Type B pancreatic cell (in vitro differentiated cells): ENCODE data around the gene SIRPA. TPM values are rescaled to one million over a fixed set of nuclear protein-coding genes. Genes with fewer than 3 reads are reported as not detected.

Experiments used
- DNase-seq: peaks from one replicate; pipeline ENCODE4 v3.0.0; 2021; ENCODE audit warnings: mixed read lengths; ENCODE audit not compliant: unreplicated experiment; ENCODE audit errors: extremely low spot score
- H3K27ac Mint-ChIP-seq: 2 replicates; pipeline ENCODE4 v1.8.0; 2021; ENCODE audit warnings: mild to moderate bottlenecking, mixed read lengths
- H3K27me3 Mint-ChIP-seq: 2 replicates; pipeline ENCODE4 v1.8.0; 2021; ENCODE audit warnings: mixed read lengths
- H3K36me3 Mint-ChIP-seq: 2 replicates; pipeline ENCODE4 v1.8.0; 2021; ENCODE audit warnings: mixed read lengths
- H3K4me1 Mint-ChIP-seq: one replicate; pipeline ENCODE4 v1.8.0; 2021; ENCODE audit warnings: mixed read lengths; ENCODE audit not compliant: unreplicated experiment
- H3K4me3 Mint-ChIP-seq: 2 replicates; pipeline ENCODE4 v1.8.0; 2021; ENCODE audit warnings: mild to moderate bottlenecking, mixed read lengths
- H3K9me3 Mint-ChIP-seq: 2 replicates; pipeline ENCODE4 v1.8.0; 2021; ENCODE audit warnings: mixed read lengths
- CTCF ChIP-seq: fragments of 200-600 bp; sonication (generic); conservative IDR thresholded peaks from 2 replicates; pipeline ENCODE4 v1.5.0; 2021; ENCODE audit warnings: antibody characterized with exemption, mild to moderate bottlenecking
- total RNA-seq: library from RNA; stranded (reverse); gene quantifications from 2 replicates; pipeline ENCODE4 v1.2.1, GENCODE V29; 2021; ENCODE audit warnings: low replicate concordance

Gene SIRPA
- total RNA-seq, 1 donor from 2014 or later, result 12.3 TPM

DNA sequence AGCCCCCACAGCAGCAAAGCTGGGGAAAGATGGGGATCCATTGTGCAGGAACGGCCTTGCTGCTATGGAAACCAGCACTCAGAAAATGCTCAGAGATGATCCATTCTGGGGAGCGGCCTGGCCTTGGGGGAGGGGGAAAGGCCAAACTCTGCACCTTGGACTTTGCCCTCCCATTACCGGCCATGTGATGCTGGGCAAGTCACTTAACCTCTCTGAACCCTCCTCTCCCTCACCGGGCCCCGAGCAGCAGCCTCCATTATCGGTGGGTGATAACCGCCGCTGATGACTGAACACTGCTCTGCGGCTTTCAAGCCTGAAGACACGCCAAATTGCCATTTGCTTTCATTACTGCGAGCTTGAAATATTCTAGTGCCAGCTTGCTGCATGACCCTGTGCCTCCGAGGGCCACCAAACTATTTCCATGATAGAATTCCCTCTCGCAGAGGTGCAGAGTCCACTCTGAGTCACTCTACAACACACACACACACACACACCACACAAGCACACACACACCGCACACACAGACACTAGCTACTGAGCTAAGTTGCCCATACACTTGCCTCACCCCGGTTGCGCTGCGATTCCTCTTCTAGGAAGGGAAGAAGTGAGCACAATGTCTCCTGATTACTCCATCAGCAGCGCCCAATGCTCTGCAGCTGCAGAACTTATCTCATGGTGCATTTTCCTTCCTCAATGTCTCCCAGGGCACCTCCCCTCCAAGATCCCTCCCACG is 20.6 kb upstream of the SIRPA start:
- Mint-ChIP-seq H3K27me3 (no peaks in the 10 kb centered on the region), H3K27ac (peak overlapping the region; percentile 73), H3K4me3 (peak overlapping the region; percentile 5), H3K9me3 (no peaks in the 10 kb centered on the region), H3K36me3 (no peaks in the 10 kb centered on the region), H3K4me1 (peaks cover 22% of the 10 kb centered on the region)
- no peak for TF ChIP-seq CTCF
- no peak for DNase-seq

DNA sequence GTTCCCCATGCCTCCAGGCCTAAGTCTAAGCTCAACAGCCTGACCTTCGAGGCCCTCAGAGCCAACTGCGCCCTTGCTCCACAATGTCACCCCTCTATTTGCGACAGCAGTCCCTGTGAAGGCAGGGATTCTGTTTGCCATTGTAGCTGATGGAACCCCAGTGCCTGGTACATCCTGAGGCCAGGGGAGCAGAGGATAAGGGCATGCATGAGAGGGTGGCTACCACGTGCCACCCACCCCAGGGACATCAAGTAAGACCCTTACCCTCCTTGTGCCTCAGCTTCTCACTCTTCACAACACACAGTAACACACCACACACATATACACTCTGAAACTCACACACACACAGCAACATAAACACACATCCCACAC is 20.0 kb upstream of the SIRPA start:
- Mint-ChIP-seq H3K36me3 (no peaks in the 10 kb centered on the region), H3K9me3 (no peaks in the 10 kb centered on the region), H3K4me1 (peaks cover 26% of the 10 kb centered on the region), H3K4me3 (no peak overlapping the region), H3K27ac (peak overlapping the region; percentile 73), H3K27me3 (peaks cover 3% of the 10 kb centered on the region)
- DNase-seq, result no peak
- TF ChIP-seq CTCF, result no peak

GRCh38 chr20:1875762-1876161 is 19.4 kb upstream of the SIRPA start:
- TF ChIP-seq CTCF, result no peak
- Mint-ChIP-seq H3K4me1 (peaks cover 32% of the 10 kb centered on the region), H3K9me3 (no peaks in the 10 kb centered on the region), H3K27ac (peak overlapping the region; percentile 57), H3K4me3 (no peak overlapping the region), H3K36me3 (no peaks in the 10 kb centered on the region), H3K27me3 (peaks cover 9% of the 10 kb centered on the region)
- no peak for DNase-seq

DNA sequence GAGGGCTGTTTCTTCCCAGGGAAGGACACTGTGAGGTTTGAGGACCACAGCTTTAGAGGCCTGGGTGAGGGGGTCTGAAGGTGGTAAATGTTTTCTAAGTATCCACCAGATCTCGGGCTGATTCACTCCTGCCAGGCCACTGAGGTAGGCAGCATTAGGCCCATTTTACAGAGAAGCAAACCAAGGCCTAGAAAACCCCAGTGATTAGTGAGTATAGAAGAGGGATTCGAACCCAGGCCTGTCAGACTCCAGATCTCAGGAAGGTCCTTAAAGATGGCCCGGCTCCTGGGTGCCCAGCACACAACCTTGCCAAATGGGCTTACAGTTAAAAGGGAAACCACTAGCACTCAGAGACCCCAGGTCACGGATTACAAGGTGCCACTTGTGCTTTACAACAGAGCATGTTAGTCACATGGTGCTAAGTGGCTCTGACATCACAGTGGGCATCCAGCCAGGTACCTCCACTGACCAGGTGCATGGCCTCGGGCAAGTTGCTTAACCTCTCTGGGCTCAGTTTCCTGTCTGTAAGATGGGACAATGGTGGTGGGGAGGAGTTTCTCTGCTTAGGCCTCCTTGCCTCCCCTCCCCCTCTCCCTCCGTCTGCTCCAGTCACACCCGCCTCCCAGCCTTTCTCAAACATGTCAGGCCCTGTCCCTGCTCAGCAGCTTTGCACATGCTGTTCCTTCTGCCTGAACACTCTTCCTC is 18.8 kb upstream of the SIRPA start:
- Mint-ChIP-seq H3K4me1 (peaks cover 32% of the 10 kb centered on the region), H3K27me3 (peaks cover 9% of the 10 kb centered on the region), H3K36me3 (no peaks in the 10 kb centered on the region), H3K9me3 (no peaks in the 10 kb centered on the region), H3K4me3 (no peak overlapping the region), H3K27ac (no peak overlapping the region)
- no peak for TF ChIP-seq CTCF
- no peak for DNase-seq

- Mint-ChIP-seq H3K4me3 (no peak overlapping the region), H3K9me3 (no peaks in the 10 kb centered on the region), H3K4me1 (peaks cover 32% of the 10 kb centered on the region), H3K36me3 (no peaks in the 10 kb centered on the region), H3K27me3 (peaks cover 9% of the 10 kb centered on the region), H3K27ac (no peak overlapping the region)
- no peak for DNase-seq
- no peak for TF ChIP-seq CTCF
Measured at GRCh38 chr20:1876975-1877608, 18.1 kb upstream of the SIRPA start.
